ENCODE data around the gene DOCK7. TPM values are rescaled to one million over a fixed set of nuclear protein-coding genes. Genes with fewer than 3 reads are reported as not detected.

DOCK7 gene
- total and polyA plus RNA-seq, 2 of the 13 experiments (the other 11 are each of a cell fraction or from before 2014, with no cell fraction given), result 45.7 to 67.2 TPM

GRCh38 chr1:62523860-62524259 is 164.3 kb downstream of the DOCK7 start (continued):
- TF ChIP-seq FOXJ3 (CRISPR knock-in tag; IDR thresholded peaks at IDR 0.05; ENCODE audit: borderline replicate concordance) (peak; percentile 35; the same call in 1 of the 2 replicates), BCL6 (CRISPR knock-in tag; IDR thresholded peaks at IDR 0.05) (0 out of 2 replicates have a peak, but pooled peaks have one; percentile 33)

GRCh38 chr1:62516600-62516999 is 171.6 kb downstream of the DOCK7 start:
- intact Hi-C loops (cut with micrococcal nuclease; ENCODE audit: unreplicated experiment), result no loop called here
- Histone ChIP-seq H3K27me3 (ENCODE audit: control insufficient read depth in 1 of 2, insufficient read depth in 2 of 2, low read length in 2 of 2) (no peaks in the 10 kb centered on the region), H3K36me3 (replicated peaks in 1 of 2; ENCODE audit: control insufficient read depth in 1 of 2, insufficient read depth in 2 of 2, low read length in 2 of 2) (peaks cover 4 to 16% of the 10 kb centered on the region in 2 experiments; a peak in 3 of 5 replicates), H3K4me2 (ENCODE audit: low read depth, low read length) (peak overlapping the region; percentile 62), H3K9me3 (ENCODE audit: low read length) (no peaks in the 10 kb centered on the region), H3K79me2 (ENCODE audit: insufficient read depth, low read length) (peaks cover 3% of the 10 kb centered on the region), H4K20me1 (ENCODE audit: insufficient read depth, low read length) (no peaks in the 10 kb centered on the region), H2AFZ (ENCODE audit: low read length) (no peak overlapping the region), H3K9ac (ENCODE audit: insufficient read depth, low read depth, low read length) (peak overlapping the region; percentile 58), H3K4me3 (replicated peaks in 1 of 3; ENCODE audit: insufficient read depth in 1 of 3, low read depth in 2 of 3, low read length in 3 of 3) (peak overlapping the region in 1 of 3 experiments; percentile 26; a peak in 1 of 6 replicates), H3K27ac (ENCODE audit: extremely low read length, insufficient read depth, low read length) (peak overlapping the region; percentile 78), H3K4me1 (ENCODE audit: insufficient read depth, low read length) (peaks cover 39% of the 10 kb centered on the region)
- DNase-seq (ENCODE audit: low spot score) (peak; percentile 95), FAIRE-seq (peak; percentile 63), ATAC-seq (peak; percentile 99)
- ChIA-PET CTCF (ENCODE audit: low intra/inter-chr PET ratio, low total read pairs) (no interaction called here), POLR2A (interaction anchor here (0.7 to 1.6 kb wide), 5 partner anchors 9 to 222 kb away, joined by 3 to 6 read pairs (median 4); no protein-coding TSS in a partner anchor)
- no TSS peak for BruUV-seq (replicated peaks)
- 6% methylated on average over 2 of the region's 2 CpGs for WGBS (ENCODE audit: low lambda C conversion rate)
- in situ Hi-C loops (cut with HindIII; ENCODE audit: extremely low pct_ligation_motif_present, low pct_unique_long_range_greater_than_20kb), result no loop called here
- TF ChIP-seq BCL6 (CRISPR knock-in tag; IDR thresholded peaks at IDR 0.05) (0 out of 2 replicates have a peak, but pooled peaks have one; percentile 24), HMG20B (CRISPR knock-in tag; conservative IDR thresholded peaks at IDR 0.05) (no peak), ZNF232 (CRISPR knock-in tag; IDR thresholded peaks at IDR 0.05; ENCODE audit: borderline replicate concordance) (no peak), REL (CRISPR knock-in tag; conservative IDR thresholded peaks at IDR 0.05) (no peak), MIXL1 (CRISPR knock-in tag; IDR thresholded peaks at IDR 0.05) (0 out of 2 replicates have a peak, but pooled peaks have one; percentile 18), TARDBP (CRISPR knock-in tag; IDR thresholded peaks at IDR 0.05) (0 out of 2 replicates have a peak, but pooled peaks have one; percentile 45), CSRNP1 (CRISPR knock-in tag; IDR thresholded peaks at IDR 0.05) (no peak), PRPF4 (IDR thresholded peaks at IDR 0.05; ENCODE audit: low read depth, low read length, poor library complexity, severe bottlenecking) (no peak), ARNTL (CRISPR knock-in tag; IDR thresholded peaks at IDR 0.05) (0 out of 2 replicates have a peak, but pooled peaks have one; percentile 33), JUN (CRISPR knock-in tag; IDR thresholded peaks at IDR 0.05) (no peak), CC2D1A (CRISPR knock-in tag; IDR thresholded peaks at IDR 0.05) (no peak), ZMYM4 (CRISPR knock-in tag; IDR thresholded peaks at IDR 0.05) (peak; percentile 29; the same call in 1 of the 2 replicates), YEATS2 (CRISPR knock-in tag; IDR thresholded peaks at IDR 0.05; ENCODE audit: borderline replicate concordance) (no peak), TIGD3 (CRISPR knock-in tag; IDR thresholded peaks at IDR 0.05; ENCODE audit: borderline replicate concordance) (no peak), ZNF292 (CRISPR knock-in tag; IDR thresholded peaks at IDR 0.05; ENCODE audit: borderline replicate concordance, low read depth) (0 out of 2 replicates have a peak, but pooled peaks have one; percentile 23), ZNF782 (CRISPR knock-in tag; IDR thresholded peaks at IDR 0.05; ENCODE audit: borderline replicate concordance) (no peak)

All from HepG2 (cell line).